ENCODE results near the gene MDM4.
"Not testable (repeated sequence)": the region's sequence is repeated elsewhere in the genome, so short reads cannot be mapped to it uniquely, and the experiment has no call there.

Gene MDM4

GRCh38 chr1:204506969-204507316, 9.3 kb upstream of the MDM4 start:
- peak overlapping the region; percentile 45 for H3K4me3 ChIP-seq (ENCODE audit: low read depth, low read length)
- TF ChIP-seq, protein P1, sequence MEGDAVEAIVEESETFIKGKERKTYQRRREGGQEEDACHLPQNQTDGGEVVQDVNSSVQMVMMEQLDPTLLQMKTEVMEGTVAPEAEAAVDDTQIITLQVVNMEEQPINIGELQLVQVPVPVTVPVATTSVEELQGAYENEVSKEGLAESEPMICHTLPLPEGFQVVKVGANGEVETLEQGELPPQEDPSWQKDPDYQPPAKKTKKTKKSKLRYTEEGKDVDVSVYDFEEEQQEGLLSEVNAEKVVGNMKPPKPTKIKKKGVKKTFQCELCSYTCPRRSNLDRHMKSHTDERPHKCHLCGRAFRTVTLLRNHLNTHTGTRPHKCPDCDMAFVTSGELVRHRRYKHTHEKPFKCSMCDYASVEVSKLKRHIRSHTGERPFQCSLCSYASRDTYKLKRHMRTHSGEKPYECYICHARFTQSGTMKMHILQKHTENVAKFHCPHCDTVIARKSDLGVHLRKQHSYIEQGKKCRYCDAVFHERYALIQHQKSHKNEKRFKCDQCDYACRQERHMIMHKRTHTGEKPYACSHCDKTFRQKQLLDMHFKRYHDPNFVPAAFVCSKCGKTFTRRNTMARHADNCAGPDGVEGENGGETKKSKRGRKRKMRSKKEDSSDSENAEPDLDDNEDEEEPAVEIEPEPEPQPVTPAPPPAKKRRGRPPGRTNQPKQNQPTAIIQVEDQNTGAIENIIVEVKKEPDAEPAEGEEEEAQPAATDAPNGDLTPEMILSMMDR (IDR thresholded peaks at IDR 0.05; ENCODE audit: low read depth, low read length, missing control alignments), result no peak
- DNase-seq (ENCODE audit: low read depth), result peak; percentile 84

- TF ChIP-seq, protein P1 (IDR thresholded peaks at IDR 0.05; ENCODE audit: low read depth, low read length, missing control alignments), result no peak
- H3K4me3 ChIP-seq (ENCODE audit: low read depth, low read length), result peak overlapping the region; percentile 45
- DNase-seq (ENCODE audit: low read depth), result no peak
Observed at GRCh38 chr1:204507317-204508105, 8.7 kb upstream of the MDM4 start.

GRCh38 chr1:204509186-204509635, 7.0 kb upstream of the MDM4 start:
- TF ChIP-seq, protein P1 (IDR thresholded peaks at IDR 0.05; ENCODE audit: low read depth, low read length, missing control alignments), result no peak
- DNase-seq (ENCODE audit: low read depth), result no peak
- no peak overlapping the region for H3K4me3 ChIP-seq (ENCODE audit: low read depth, low read length)

GRCh38 chr1:204511366-204511765, 4.8 kb upstream of the MDM4 start:
- H3K4me3 ChIP-seq (ENCODE audit: low read depth, low read length), result no peak overlapping the region
- DNase-seq (ENCODE audit: low read depth), result no peak
- TF ChIP-seq, protein P1 (IDR thresholded peaks at IDR 0.05; ENCODE audit: low read depth, low read length, missing control alignments), result no peak

- peak overlapping the region; percentile 21; the same call in 1 of the 2 replicates for H3K4me3 ChIP-seq (ENCODE audit: low read depth, low read length)
- TF ChIP-seq, protein P1 (IDR thresholded peaks at IDR 0.05; ENCODE audit: low read depth, low read length, missing control alignments), result no peak
- peak; percentile 93 for DNase-seq (ENCODE audit: low read depth)
Observed at GRCh38 chr1:204513117-204513716, 3.0 kb upstream of the MDM4 start.

- DNase-seq (ENCODE audit: low read depth), result no peak
- TF ChIP-seq, protein P1 (IDR thresholded peaks at IDR 0.05; ENCODE audit: low read depth, low read length, missing control alignments), result no peak
- no peak overlapping the region; the same call in 1 of the 2 replicates for H3K4me3 ChIP-seq (ENCODE audit: low read depth, low read length)
Observed at GRCh38 chr1:204514828-204515227, 1.4 kb upstream of the MDM4 start.

- H3K4me3 ChIP-seq (ENCODE audit: low read depth, low read length), result peak overlapping the region; percentile 89
- DNase-seq (ENCODE audit: low read depth), result not testable (repeated sequence)
Observed at GRCh38 chr1:204517382-204517781, 1.2 kb downstream of the MDM4 start.

All from GM12864 (cell line).